ENCODE results near the gene STK16. TPM values are rescaled to one million over a fixed set of nuclear protein-coding genes. Genes with fewer than 3 reads are reported as not detected.

STK16 gene
- total RNA-seq, 1 experiment from 2014 or later: 21.6 TPM

GRCh38 chr2:219216535-219216915, 28.8 kb upstream of the STK16 start:
- Histone ChIP-seq H3T11ph (ENCODE audit: low read length) (no peak overlapping the region), H2BK5ac (ENCODE audit: insufficient read length, low read length) (no peak overlapping the region), H3K27ac (ENCODE audit: insufficient read length, low read depth, low read length) (no peak overlapping the region), H3K79me1 (ENCODE audit: insufficient read depth, low read depth, low read length, poor library complexity, severe bottlenecking) (no peaks in the 10 kb centered on the region), H2BK20ac (ENCODE audit: low read depth, low read length, poor library complexity, severe bottlenecking) (no peak overlapping the region), H4K5ac (ENCODE audit: insufficient read length, low read depth, low read length) (no peak overlapping the region), H2BK15ac (ENCODE audit: low read depth, low read length) (no peak overlapping the region), H4K91ac (ENCODE audit: insufficient read length, low read depth, low read length) (no peak overlapping the region), H3K56ac (ENCODE audit: insufficient read length, low read depth, low read length) (no peak overlapping the region), H3K79me2 (ENCODE audit: insufficient read depth, low read length) (no peaks in the 10 kb centered on the region), H3K27me3 (ENCODE audit: insufficient read depth, low read length) (no peaks in the 10 kb centered on the region), H3K4me2 (ENCODE audit: insufficient read depth, insufficient read length, low read length) (no peak overlapping the region), H3K14ac (ENCODE audit: insufficient read depth, low read length) (no peak overlapping the region), H4K8ac (replicated peaks; ENCODE audit: insufficient read length, low read depth, low read length) (no peak overlapping the region), H4K20me1 (ENCODE audit: control insufficient read depth, insufficient read depth, insufficient read length) (no peaks in the 10 kb centered on the region), H3K4me1 (ENCODE audit: insufficient read depth, low read length) (no peaks in the 10 kb centered on the region), H3K9me3 (ENCODE audit: control insufficient read depth, low read depth, low read length) (no peaks in the 10 kb centered on the region), H3K23me2 (ENCODE audit: insufficient read length, low read depth, low read length, poor library complexity, severe bottlenecking) (peaks cover 7% of the 10 kb centered on the region), H2AK5ac (ENCODE audit: insufficient read length, low read length) (no peak overlapping the region), H2AFZ (ENCODE audit: low read length) (no peak overlapping the region), H3K4ac (ENCODE audit: low read depth, low read length) (no peak overlapping the region), H3K18ac (ENCODE audit: insufficient read length, low read depth, low read length) (no peak overlapping the region), H3K23ac (ENCODE audit: insufficient read length, low read depth, low read length) (no peak overlapping the region), H2BK120ac (ENCODE audit: low read depth, low read length, poor library complexity, severe bottlenecking) (no peak overlapping the region), H2BK12ac (ENCODE audit: insufficient read length, low read depth, low read length) (no peak overlapping the region), H3K9ac (ENCODE audit: extremely low read depth, insufficient read length, low read length) (no peak overlapping the region)
- WGBS (ENCODE audit: extremely low coverage, insufficient read length, low lambda C conversion rate): no CpG with 5 or more reads among the region's 6 CpGs
- TF ChIP-seq CTCF (conservative IDR thresholded peaks at IDR 0.05): no peak
- peak; percentile 39 for DNase-seq
- peak overlapping the region; percentile 36 to 48; a peak in 3 of 5 replicates for H3K4me3 Mint-ChIP-seq
- H3K4me1 Mint-ChIP-seq: peaks cover 19 to 23% of the 10 kb centered on the region in 2 experiments
- H3K27me3 Mint-ChIP-seq (ENCODE audit: low read depth): peaks cover 3% of the 10 kb centered on the region; the same call in 1 of the 2 replicates
- no peaks in the 10 kb centered on the region for H3K9me3 Mint-ChIP-seq
- peak overlapping the region in 2 of 3 experiments; percentile 12 to 92; a peak in 4 of 7 replicates for H3K27ac Mint-ChIP-seq
- peaks cover 23 to 61% (median 52%) of the 10 kb centered on the region in 3 experiments for H3K36me3 Mint-ChIP-seq (ENCODE audit: insufficient read depth in 1 of 3, low read depth in 3 of 3)
